Dedifferentiated amniotic fluid mesenchymal stem cell (primary cell): ENCODE data around the gene UGT1A6.

Experiments used
- DNase-seq: peaks from one replicate; pipeline ENCODE4 v3.0.0-alpha.2; 2016; ENCODE audit errors: extremely low spot score

The UGT1A6 gene

GRCh38 chr2:233764761-233765160 is 72.1 kb downstream of the UGT1A6 start:
- no peak for DNase-seq

GRCh38 chr2:233766416-233766815 is 73.7 kb downstream of the UGT1A6 start:
- no peak for DNase-seq

DNA sequence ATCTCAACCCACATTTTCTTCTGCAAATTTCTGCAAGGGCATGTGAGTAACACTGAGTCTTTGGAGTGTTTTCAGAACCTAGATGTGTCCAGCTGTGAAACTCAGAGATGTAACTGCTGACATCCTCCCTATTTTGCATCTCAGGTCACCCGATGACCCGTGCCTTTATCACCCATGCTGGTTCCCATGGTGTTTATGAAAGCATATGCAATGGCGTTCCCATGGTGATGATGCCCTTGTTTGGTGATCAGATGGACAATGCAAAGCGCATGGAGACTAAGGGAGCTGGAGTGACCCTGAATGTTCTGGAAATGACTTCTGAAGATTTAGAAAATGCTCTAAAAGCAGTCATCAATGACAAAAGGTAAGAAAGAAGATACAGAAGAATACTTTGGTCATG is 75.4 kb downstream of the UGT1A6 start:
- DNase-seq: no peak

GRCh38 chr2:233769260-233769659 is 76.6 kb downstream of the UGT1A6 start:
- no peak for DNase-seq

GRCh38 chr2:233772153-233772552 is 79.5 kb downstream of the UGT1A6 start:
- DNase-seq: no peak

- no peak for DNase-seq
Observed at GRCh38 chr2:233772583-233772982, 79.9 kb downstream of the UGT1A6 start.

- DNase-seq: no peak
Observed at GRCh38 chr2:233773854-233774253, 81.2 kb downstream of the UGT1A6 start.

- no peak for DNase-seq
Observed at GRCh38 chr2:233775414-233775813, 82.7 kb downstream of the UGT1A6 start.

GRCh38 chr2:233778030-233778429 is 85.3 kb downstream of the UGT1A6 start, which contains the start of gene MROH2A:
TSS of gene MROH2A (plus strand) at chr2:233778330. CDS start at chr2:233779359, 1,029 bp downstream.
- no peak for DNase-seq

DNA sequence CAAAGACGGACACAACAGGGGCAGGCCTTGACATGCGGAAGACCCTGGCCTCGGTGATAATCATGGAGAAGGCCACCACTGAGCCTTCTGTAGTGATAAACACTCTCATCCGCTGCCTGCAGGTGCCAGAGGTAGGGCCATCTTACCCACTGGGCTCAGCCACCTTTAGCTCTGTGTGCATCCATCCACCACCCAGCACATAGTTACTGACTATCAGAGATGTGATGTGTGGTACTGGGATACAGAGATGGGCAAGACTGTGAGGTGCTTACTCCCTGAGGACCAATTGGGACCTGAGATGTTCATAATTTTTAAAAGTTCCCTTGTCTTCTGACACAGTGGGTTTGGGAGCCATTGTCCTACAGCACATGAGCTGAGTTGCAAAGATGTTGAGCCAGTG is 87.0 kb downstream of the UGT1A6 start:
- no peak for DNase-seq

- DNase-seq: no peak
Observed at GRCh38 chr2:233780771-233781170, 88.1 kb downstream of the UGT1A6 start.

GRCh38 chr2:233789554-233789953 is 96.9 kb downstream of the UGT1A6 start:
- DNase-seq: no peak

DNA sequence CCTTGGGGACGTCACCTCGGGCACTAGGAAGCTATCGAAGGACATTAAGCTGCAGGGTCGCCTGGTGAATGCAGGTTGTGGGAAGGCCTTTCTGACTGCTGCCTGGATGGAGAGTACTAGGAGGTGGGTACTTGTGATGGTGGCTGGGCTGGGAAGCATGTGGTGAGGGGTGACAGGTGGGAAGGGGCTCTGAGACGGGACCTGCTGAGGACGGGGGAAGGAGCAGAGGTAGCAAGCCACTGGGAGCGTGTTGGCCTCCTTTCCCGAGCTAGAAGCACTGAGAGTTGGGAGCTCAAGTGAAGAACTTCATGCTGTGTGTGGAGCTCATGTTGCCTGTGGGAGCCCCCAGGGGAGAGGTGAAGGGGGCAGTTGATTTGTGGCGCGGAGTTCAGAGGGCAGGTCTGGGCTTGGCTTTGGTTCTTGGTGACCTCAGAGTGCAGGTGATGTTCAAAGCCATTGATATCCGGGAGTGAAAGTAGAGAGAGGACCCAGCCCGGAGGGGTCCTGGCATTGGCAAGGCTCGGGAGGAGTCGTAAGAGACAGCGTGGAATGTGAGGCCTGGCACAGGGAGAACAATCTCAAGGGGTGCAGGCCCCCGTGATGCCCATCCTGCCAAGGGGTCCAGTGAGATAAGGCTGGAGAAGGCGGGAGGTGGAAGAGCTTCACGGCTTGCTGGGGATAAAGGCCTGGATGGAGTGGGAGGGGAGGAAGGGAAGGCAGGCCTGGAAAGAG is 98.6 kb downstream of the UGT1A6 start:
- DNase-seq: no peak

DNA sequence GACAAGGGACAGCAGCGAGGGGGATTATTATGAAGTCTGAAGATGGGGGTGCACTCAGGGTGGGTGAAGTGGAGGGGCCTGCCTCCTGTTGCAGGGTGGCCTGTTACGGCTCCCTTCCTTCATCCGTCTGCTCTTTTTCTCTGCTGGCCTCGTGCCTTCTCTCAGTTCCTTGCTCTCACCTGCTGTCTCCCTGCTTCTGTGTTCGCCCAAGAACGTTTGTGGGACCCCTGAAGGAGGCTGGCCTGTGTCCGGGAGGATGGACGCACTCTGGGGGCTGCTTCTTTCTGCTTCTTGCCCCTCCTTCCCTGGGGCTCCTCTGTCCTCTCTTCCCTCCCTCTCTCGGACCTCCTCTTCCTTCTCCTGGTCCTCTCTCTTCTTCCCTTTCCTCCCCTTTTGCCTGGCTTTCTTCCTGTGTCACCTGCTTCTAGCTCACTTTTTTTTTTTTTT is 99.2 kb downstream of the UGT1A6 start:
- DNase-seq: no peak

GRCh38 chr2:233792720-233793119 is 100.0 kb downstream of the UGT1A6 start:
- no peak for DNase-seq

GRCh38 chr2:233793465-233794127 is 100.9 kb downstream of the UGT1A6 start:
- no peak for DNase-seq

DNA sequence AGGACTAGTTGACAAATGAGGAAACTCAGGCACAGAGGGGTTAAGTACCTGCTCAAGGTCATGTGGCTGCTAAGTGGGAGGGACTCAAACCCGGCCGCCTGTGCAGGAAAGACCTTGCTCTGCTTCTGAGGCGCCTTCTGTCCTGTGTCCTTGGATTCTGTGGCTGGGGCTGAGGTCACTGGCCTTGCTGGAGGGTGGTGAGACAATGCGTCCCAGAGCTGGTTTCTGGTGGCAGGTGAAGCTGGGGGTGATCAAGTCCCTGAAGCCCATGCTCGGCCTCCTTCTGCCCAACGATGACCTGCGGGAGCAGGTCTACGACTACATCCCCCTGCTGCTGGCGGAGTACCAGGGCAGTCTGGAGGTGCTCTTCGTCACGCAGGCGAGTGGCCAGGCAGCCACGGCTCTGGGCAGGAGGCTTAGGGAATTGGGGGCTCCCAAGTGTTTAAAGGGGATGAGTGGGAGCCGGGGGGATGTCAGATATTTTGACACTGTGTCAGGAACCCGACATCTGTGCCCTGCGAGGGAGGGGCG is 101.5 kb downstream of the UGT1A6 start:
- DNase-seq: no peak

DNA sequence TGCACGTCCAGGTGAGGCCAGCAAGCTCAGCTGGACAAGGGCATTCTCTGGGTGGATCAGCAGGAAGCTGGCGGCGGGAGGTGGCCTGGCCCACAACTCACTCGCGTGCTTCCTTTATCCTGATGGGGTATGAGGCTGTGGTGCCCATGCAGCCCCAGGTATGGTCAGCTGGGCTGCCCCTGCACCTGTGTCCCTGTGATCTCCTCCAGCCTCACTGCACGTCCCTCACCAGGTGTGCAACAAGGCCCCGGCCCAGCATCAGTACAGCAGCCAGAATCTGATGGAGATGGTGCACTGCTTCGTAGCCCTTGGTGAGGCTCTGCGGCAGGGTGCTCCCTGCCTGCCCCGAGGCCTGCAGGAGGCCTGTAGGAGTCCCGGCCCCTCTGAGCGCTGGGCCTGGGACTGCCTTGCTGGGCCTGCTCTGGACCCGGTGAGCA is 103.1 kb downstream of the UGT1A6 start:
- DNase-seq: no peak

GRCh38 chr2:233796254-233796653 is 103.6 kb downstream of the UGT1A6 start:
- no peak for DNase-seq

- no peak for DNase-seq
Observed at GRCh38 chr2:233798335-233799086, 105.8 kb downstream of the UGT1A6 start.

DNA sequence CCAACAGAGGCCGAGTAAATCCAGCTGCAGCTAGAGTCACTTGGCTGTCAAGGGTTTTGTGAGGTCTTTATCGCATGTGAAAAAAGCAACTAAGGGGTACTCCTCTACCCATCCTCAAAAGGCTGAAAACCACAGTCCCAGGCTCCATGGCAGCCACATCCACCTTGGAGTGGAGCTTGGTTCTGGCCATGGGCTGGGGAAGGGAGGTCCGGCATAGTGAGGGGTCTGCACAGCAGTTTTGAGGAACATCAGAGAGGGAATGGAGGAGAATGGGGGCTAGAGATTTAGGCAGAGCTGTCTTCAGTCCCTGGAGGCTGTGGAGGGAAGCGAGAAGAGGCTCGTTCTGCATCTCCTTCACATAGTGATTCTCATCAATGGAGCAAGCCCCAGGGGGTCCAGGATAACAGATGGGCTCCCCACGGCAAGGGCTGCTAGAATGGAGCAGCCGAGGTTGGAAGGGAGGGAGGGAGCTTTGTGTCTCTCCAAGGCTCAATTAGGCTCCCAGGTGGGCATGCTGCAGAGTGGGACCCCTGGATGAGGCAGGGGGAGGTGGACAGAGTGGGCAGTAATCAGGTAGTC is 106.5 kb downstream of the UGT1A6 start:
- no peak for DNase-seq

GRCh38 chr2:233799716-233800115 is 107.0 kb downstream of the UGT1A6 start:
- no peak for DNase-seq
